ENCODE measurements around the gene MAOA. TPM values are rescaled to one million over a fixed set of nuclear protein-coding genes. Genes with fewer than 3 reads are reported as not detected.
A peak's percentile ranks its signal among the peaks of the same experiment; 100 is the strongest.

The MAOA gene
- total and polyA plus RNA-seq, 2 of the 13 experiments (the other 11 are each of a cell fraction or from before 2014, with no cell fraction given) = 13.4 to 14.7 TPM

- TF ChIP-seq, protein P1, sequence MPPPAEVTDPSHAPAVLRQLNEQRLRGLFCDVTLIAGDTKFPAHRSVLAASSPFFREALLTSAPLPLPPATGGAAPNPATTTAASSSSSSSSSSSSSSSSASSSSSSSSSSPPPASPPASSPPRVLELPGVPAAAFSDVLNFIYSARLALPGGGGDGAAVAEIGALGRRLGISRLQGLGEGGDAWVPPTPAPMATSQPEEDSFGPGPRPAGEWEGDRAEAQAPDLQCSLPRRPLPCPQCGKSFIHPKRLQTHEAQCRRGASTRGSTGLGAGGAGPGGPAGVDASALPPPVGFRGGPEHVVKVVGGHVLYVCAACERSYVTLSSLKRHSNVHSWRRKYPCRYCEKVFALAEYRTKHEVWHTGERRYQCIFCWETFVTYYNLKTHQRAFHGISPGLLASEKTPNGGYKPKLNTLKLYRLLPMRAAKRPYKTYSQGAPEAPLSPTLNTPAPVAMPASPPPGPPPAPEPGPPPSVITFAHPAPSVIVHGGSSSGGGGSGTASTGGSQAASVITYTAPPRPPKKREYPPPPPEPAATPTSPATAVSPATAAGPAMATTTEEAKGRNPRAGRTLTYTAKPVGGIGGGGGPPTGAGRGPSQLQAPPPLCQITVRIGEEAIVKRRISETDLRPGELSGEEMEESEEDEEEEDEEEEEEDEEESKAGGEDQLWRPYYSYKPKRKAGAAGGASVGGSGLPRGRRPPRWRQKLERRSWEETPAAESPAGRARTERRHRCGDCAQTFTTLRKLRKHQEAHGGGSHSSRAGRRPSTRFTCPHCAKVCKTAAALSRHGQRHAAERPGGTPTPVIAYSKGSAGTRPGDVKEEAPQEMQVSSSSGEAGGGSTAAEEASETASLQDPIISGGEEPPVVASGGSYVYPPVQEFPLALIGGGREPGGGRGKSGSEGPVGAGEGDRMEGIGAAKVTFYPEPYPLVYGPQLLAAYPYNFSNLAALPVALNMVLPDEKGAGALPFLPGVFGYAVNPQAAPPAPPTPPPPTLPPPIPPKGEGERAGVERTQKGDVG (CRISPR knock-in tag; IDR thresholded peaks at IDR 0.05; ENCODE audit: borderline replicate concordance) = no peak
- 0 out of 3 replicates have a peak, but pooled peaks have one; percentile 14 for TF ChIP-seq MXI1 (IDR thresholded peaks at IDR 0.05; ENCODE audit: borderline replicate concordance, low read depth, low read length)
- no peak for TF ChIP-seq ZNF230 (CRISPR knock-in tag; IDR thresholded peaks at IDR 0.05)
- no peak for TF ChIP-seq CREB1 (IDR thresholded peaks at IDR 0.05)
- TF ChIP-seq CREB1 (CRISPR knock-in tag; IDR thresholded peaks at IDR 0.05) = 0 out of 2 replicates have a peak, but pooled peaks have one; percentile 32
- TF ChIP-seq NFIC (IDR thresholded peaks at IDR 0.05; ENCODE audit: low read length) = peak; percentile 83; the same call in 1 of the 2 replicates
- peak; percentile 85 for TF ChIP-seq ONECUT2 (CRISPR knock-in tag; IDR thresholded peaks at IDR 0.05)
- TF ChIP-seq, protein P2, sequence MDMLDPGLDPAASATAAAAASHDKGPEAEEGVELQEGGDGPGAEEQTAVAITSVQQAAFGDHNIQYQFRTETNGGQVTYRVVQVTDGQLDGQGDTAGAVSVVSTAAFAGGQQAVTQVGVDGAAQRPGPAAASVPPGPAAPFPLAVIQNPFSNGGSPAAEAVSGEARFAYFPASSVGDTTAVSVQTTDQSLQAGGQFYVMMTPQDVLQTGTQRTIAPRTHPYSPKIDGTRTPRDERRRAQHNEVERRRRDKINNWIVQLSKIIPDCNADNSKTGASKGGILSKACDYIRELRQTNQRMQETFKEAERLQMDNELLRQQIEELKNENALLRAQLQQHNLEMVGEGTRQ (IDR thresholded peaks at IDR 0.05; ENCODE audit: low read depth, low read length) = peak; percentile 69
- TF ChIP-seq, protein P2 (CRISPR knock-in tag; IDR thresholded peaks at IDR 0.05; ENCODE audit: borderline replicate concordance) = peak; percentile 74; the same call in 1 of the 2 replicates
- TF ChIP-seq, protein P3, sequence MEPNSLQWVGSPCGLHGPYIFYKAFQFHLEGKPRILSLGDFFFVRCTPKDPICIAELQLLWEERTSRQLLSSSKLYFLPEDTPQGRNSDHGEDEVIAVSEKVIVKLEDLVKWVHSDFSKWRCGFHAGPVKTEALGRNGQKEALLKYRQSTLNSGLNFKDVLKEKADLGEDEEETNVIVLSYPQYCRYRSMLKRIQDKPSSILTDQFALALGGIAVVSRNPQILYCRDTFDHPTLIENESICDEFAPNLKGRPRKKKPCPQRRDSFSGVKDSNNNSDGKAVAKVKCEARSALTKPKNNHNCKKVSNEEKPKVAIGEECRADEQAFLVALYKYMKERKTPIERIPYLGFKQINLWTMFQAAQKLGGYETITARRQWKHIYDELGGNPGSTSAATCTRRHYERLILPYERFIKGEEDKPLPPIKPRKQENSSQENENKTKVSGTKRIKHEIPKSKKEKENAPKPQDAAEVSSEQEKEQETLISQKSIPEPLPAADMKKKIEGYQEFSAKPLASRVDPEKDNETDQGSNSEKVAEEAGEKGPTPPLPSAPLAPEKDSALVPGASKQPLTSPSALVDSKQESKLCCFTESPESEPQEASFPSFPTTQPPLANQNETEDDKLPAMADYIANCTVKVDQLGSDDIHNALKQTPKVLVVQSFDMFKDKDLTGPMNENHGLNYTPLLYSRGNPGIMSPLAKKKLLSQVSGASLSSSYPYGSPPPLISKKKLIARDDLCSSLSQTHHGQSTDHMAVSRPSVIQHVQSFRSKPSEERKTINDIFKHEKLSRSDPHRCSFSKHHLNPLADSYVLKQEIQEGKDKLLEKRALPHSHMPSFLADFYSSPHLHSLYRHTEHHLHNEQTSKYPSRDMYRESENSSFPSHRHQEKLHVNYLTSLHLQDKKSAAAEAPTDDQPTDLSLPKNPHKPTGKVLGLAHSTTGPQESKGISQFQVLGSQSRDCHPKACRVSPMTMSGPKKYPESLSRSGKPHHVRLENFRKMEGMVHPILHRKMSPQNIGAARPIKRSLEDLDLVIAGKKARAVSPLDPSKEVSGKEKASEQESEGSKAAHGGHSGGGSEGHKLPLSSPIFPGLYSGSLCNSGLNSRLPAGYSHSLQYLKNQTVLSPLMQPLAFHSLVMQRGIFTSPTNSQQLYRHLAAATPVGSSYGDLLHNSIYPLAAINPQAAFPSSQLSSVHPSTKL (CRISPR knock-in tag; IDR thresholded peaks at IDR 0.05) = peak; percentile 65; the same call in 1 of the 2 replicates
- peak; percentile 80 for TF ChIP-seq CEBPG (CRISPR knock-in tag; IDR thresholded peaks at IDR 0.05)
- 0 out of 2 replicates have a peak, but pooled peaks have one; percentile 10 for TF ChIP-seq ATF2 (CRISPR knock-in tag; IDR thresholded peaks at IDR 0.05)
- no peak for TF ChIP-seq RXRB (CRISPR knock-in tag; IDR thresholded peaks at IDR 0.05; ENCODE audit: borderline replicate concordance)
- peak; percentile 91 for TF ChIP-seq BHLHE40 (IDR thresholded peaks at IDR 0.05; ENCODE audit: low read length)
Measured at GRCh38 chrX:43702079-43702524, 46.0 kb downstream of the MAOA start (continued).
